HG02840 (cell line): ENCODE results near the gene NPBWR2.
"Not testable (repeated sequence)": the region's sequence is repeated elsewhere in the genome, so short reads cannot be mapped to it uniquely, and the experiment has no call there.

Source experiments
- ATAC-seq: cut with Tn5 transposase; IDR thresholded peaks from one replicate; pipeline ENCODE4 v1.9.1; 2021; ENCODE audit warnings: mild to moderate bottlenecking, moderate library complexity, moderate number of reproducible peaks; ENCODE audit not compliant: unreplicated experiment, low FRiP score

NPBWR2 gene

GRCh38 chr20:64119681-64120341 lies 12.4 kb upstream of the NPBWR2 start:
- no peak for ATAC-seq

GRCh38 chr20:64119301-64119680 lies 11.9 kb upstream of the NPBWR2 start:
- ATAC-seq, result no peak

GRCh38 chr20:64117432-64117777 lies 10.0 kb upstream of the NPBWR2 start:
- not testable (repeated sequence) for ATAC-seq

GRCh38 chr20:64116541-64117431 lies 9.4 kb upstream of the NPBWR2 start:
- no peak for ATAC-seq

- no peak for ATAC-seq
Observed at GRCh38 chr20:64116016-64116415, 8.7 kb upstream of the NPBWR2 start.

- no peak for ATAC-seq
Observed at GRCh38 chr20:64115171-64115911, 8.0 kb upstream of the NPBWR2 start.

GRCh38 chr20:64114356-64114971 lies 7.1 kb upstream of the NPBWR2 start:
- ATAC-seq, result no peak

GRCh38 chr20:64113796-64114355 lies 6.5 kb upstream of the NPBWR2 start:
- no peak for ATAC-seq

GRCh38 chr20:64113444-64113775 lies 6.0 kb upstream of the NPBWR2 start:
- no peak for ATAC-seq

GRCh38 chr20:64112691-64113443 lies 5.5 kb upstream of the NPBWR2 start:
- ATAC-seq, result no peak

GRCh38 chr20:64111841-64112641 lies 4.7 kb upstream of the NPBWR2 start:
- no peak for ATAC-seq

GRCh38 chr20:64110411-64111068 lies 3.2 kb upstream of the NPBWR2 start:
- ATAC-seq, result no peak

GRCh38 chr20:64109831-64110391 lies 2.5 kb upstream of the NPBWR2 start:
- no peak for ATAC-seq

- ATAC-seq, result no peak
Observed at GRCh38 chr20:64108731-64109681, 1.6 kb upstream of the NPBWR2 start.

- ATAC-seq, result no peak
Observed at GRCh38 chr20:64107736-64108457, 532 bp upstream of the NPBWR2 start.

- no peak for ATAC-seq
Observed at GRCh38 chr20:64106435-64106961, 867 bp downstream of the NPBWR2 start.
